ENCODE results near the gene SLC18A2. TPM values are rescaled to one million over a fixed set of nuclear protein-coding genes. Genes with fewer than 3 reads are reported as not detected.

SLC18A2 gene
- total and polyA plus RNA-seq, 2 of the 8 experiments (the other 6 are each of a cell fraction or from before 2014, with no cell fraction given), result 6.5 to 7.0 TPM

- peak; percentile 94 to 96 for TF ChIP-seq RAD21 (IDR thresholded peaks at IDR 0.05 in 1 of 2, conservative IDR thresholded peaks at IDR 0.05 in 1 of 2; ENCODE audit: low read depth in 2 of 2, low read length in 2 of 2)
- TF ChIP-seq MAX (IDR thresholded peaks at IDR 0.05), result peak; percentile 68
- TF ChIP-seq CHD1 (IDR thresholded peaks at IDR 0.05; ENCODE audit: low read depth, low read length), result no peak
- TF ChIP-seq SAP30 (IDR thresholded peaks at IDR 0.05; ENCODE audit: insufficient read depth, insufficient replicate concordance, low read length), result no peak
- TF ChIP-seq TAF7 (optimal IDR thresholded peaks at IDR 0.05; ENCODE audit: borderline replicate concordance, low read depth, low read length), result no peak
- TF ChIP-seq RNF2 (IDR thresholded peaks at IDR 0.05; ENCODE audit: borderline replicate concordance, low read depth, low read length, missing control alignments, poor library complexity, severe bottlenecking), result no peak
- no peak for TF ChIP-seq SP1 (IDR thresholded peaks at IDR 0.05; ENCODE audit: low read depth, low read length)
- TF ChIP-seq BACH1 (IDR thresholded peaks at IDR 0.05; ENCODE audit: low read length), result no peak
- 0 out of 2 replicates have a peak, but pooled peaks have one; percentile 47 for TF ChIP-seq CREB1 (IDR thresholded peaks at IDR 0.05)
- no peak for TF ChIP-seq GTF2F1 (IDR thresholded peaks at IDR 0.05; ENCODE audit: borderline replicate concordance, low read depth, low read length)
- no peak for TF ChIP-seq CBX8 (IDR thresholded peaks at IDR 0.05; ENCODE audit: borderline replicate concordance, low read depth, low read length)
- no peak; the same call in 1 of the 2 replicates for TF ChIP-seq YY1 (IDR thresholded peaks at IDR 0.05; ENCODE audit: low read depth, low read length)
- no peak for TF ChIP-seq POLR2A (IDR thresholded peaks at IDR 0.05; ENCODE audit: control extremely low read depth in 1 of 2, low read depth in 2 of 2, low read length in 2 of 2)
- TF ChIP-seq ZNF274 (IDR thresholded peaks at IDR 0.05; ENCODE audit: borderline replicate concordance, extremely low read depth, low read length), result no peak
- TF ChIP-seq, protein P1, sequence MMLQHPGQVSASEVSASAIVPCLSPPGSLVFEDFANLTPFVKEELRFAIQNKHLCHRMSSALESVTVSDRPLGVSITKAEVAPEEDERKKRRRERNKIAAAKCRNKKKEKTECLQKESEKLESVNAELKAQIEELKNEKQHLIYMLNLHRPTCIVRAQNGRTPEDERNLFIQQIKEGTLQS (IDR thresholded peaks at IDR 0.05; ENCODE audit: insufficient read depth, low read depth, low read length), result peak; percentile 66; the same call in 1 of the 2 replicates
- TF ChIP-seq TBP (IDR thresholded peaks at IDR 0.05; ENCODE audit: low read depth, low read length), result no peak
- peak; percentile 99 to 100 (median 99) for TF ChIP-seq CTCF (IDR thresholded peaks at IDR 0.05; ENCODE audit: control extremely low read depth in 1 of 3, insufficient read depth in 1 of 3, low read depth in 1 of 3, low read length in 3 of 3)
- no peak for TF ChIP-seq JUN (IDR thresholded peaks at IDR 0.05; ENCODE audit: low read depth, low read length)
- no peak for TF ChIP-seq SRF (IDR thresholded peaks at IDR 0.05; ENCODE audit: low read depth, low read length)
- peak; percentile 62 for TF ChIP-seq BRCA1 (IDR thresholded peaks at IDR 0.05; ENCODE audit: low read depth, low read length)
- no peak for TF ChIP-seq SIRT6 (IDR thresholded peaks at IDR 0.05; ENCODE audit: low read length)
- TF ChIP-seq TCF12 (IDR thresholded peaks at IDR 0.05; ENCODE audit: low read depth, low read length), result no peak
Observed at GRCh38 chr10:117216611-117217195, 24.2 kb upstream of the SLC18A2 start (continued).
